ENCODE data around the gene SLC44A5.

SLC44A5 gene

GRCh38 chr1:75588779-75589475 lies 22.0 kb downstream of the SLC44A5 start:
- no peak for DNase-seq

DNA sequence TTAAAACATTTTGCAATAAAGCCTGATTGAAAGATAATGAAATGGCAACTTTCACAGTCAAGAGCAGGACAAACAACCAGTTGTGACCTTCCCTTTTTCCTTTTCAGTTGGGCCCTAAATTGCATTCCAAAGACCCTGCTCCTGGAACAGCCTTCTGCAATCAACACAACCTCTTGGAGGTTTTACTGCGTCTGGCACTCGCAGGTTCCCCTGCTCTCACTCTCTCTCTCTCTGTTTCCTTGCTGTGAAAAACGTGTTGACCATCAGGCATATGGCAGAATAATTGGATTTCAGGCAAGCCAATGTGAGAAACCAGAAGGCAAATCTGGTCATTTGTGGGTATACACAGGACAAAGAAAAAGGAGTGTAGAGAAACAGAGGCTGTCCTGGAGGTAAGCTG lies 23.2 kb downstream of the SLC44A5 start:
- DNase-seq: no peak

DNA sequence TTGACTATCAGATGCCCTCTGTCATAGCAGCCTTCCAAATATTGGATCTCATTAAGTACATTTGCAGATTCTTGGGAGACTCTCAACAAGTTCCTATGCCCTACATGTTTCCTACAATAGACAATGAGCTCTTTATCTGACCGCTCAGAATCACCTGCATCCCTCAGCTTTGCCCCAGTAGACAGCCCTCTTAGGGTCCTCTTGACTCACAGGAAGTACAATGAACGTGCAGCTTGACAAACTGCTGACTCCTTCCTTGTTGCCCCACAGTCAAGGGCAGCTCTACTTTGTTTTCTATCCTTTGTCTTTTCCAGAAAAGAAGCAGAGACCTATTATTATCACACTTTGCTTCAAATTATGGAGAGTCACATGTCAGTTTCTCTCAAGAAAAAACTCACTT lies 27.6 kb downstream of the SLC44A5 start:
- no peak for DNase-seq

DNA sequence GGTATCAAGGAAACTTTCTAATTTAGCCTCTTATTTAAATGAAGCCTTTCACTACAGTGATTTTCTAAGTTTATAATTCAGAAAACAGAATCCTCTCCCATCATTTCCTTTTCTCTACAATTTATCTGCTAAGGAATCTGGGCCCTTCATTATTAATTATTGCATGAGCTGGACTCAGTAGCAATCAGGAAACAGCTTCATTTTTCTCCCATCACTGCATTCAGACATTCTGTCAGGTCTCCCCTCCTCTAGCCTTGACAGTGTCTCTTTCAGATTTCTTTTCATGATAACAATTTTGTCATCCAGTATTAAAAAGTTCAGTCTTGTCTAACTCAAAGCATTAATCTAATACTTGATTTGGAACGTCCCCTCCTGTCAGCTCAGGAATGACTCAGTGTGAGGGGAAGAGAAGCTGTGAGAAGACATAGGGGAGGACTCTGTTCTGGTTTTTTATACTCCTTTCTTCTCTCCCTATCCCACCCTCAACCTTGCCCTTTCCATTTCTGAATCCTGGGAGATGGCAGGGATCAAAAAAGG lies 28.1 kb downstream of the SLC44A5 start:
- no peak for DNase-seq

- DNase-seq: no peak
Observed at GRCh38 chr1:75579046-75579445, 31.9 kb downstream of the SLC44A5 start.

DNA sequence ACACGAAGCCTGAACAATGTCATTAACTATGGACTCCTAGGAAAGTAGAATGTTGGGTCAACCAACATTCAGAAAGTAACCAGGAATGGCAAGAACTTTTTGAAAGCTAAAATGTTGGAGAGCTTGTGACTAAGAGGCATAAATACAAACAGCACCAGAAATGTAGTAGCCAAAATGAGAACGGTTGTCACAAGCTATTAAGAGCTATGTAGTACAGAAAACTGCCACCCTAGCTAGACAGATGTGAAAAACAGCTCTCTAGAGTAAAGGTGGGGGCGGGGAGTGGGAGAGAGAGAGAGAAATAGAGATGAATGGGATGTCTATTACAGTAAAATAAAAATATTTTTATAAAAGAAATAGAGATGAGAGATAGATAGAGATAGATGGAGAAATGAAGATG lies 35.1 kb downstream of the SLC44A5 start:
- no peak for DNase-seq

- DNase-seq: no peak
Observed at GRCh38 chr1:75567191-75567590, 43.7 kb downstream of the SLC44A5 start.

DNA sequence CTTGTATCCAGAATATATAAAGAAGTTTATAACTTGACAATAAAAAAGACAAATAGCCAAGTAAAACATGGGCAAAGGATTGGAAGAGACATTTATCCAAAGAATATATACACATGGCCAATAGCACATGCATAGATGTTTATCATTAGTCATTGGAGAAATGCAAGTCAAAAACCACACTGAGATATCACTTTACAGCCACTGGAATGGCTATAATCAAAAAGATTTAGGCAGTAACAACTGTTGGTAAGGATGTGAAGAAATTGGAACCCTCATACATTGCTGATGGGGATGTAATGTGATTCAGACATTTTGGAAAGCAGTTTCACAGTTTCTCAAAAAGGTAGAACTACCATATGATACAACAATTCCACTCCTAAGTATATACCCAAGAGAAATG lies 51.1 kb downstream of the SLC44A5 start:
- no peak for DNase-seq

DNA sequence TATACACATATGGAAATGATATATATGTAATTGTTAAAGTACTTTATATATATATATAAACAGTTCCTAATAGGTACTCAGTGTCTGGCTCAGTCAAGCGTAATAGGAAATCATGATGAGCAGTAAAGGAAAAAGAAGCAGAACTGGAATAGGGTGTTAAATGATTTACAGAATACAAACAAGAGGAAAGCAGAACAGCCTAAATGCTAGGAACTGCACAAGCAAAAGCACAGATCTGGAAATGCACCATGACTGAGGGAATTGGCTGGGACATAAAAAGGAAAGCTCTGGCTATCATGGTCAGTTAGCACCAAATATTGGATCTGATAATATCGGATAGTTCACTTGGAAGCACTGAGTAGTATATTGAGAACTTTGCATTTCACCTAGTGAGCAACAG lies 51.8 kb downstream of the SLC44A5 start:
- no peak for DNase-seq

DNA sequence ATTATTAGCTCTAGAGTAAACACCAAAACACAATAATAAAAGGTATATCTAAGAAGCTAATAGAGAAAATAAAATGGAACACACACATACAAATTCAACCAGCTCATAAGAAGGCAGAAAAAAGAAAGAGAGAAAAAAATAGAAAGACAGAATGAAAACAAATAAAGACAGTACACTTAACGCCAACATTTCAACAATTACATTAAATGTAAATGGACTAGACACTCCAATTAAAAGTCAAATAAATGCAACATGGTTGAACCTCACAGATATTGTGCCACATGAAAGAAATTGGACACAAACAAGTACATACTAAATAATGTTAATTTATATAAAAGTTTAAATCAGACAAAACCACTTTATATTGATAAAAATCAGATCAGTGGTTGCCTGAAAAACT lies 56.0 kb downstream of the SLC44A5 start:
- no peak for DNase-seq

GRCh38 chr1:75554181-75554580 lies 56.7 kb downstream of the SLC44A5 start:
- no peak for DNase-seq

DNA sequence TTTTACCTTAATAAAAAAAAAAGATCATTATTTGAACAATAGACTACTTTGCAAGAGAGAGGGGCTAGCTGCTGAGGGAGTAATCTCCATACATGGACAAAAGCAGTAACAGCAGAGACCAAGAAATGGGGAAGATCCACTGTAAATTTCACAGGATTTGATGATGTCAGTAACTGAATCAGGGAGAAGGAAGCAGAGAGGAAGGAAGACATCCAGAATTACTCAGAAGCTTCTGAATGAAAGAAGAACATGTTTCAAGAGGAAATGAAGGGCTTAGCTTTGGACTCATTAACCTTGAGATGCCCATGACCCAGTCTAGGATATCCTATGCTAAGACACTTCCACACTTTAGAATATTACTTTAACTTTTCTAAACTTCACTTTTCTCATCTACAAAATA lies 60.4 kb downstream of the SLC44A5 start:
- no peak for DNase-seq

DNA sequence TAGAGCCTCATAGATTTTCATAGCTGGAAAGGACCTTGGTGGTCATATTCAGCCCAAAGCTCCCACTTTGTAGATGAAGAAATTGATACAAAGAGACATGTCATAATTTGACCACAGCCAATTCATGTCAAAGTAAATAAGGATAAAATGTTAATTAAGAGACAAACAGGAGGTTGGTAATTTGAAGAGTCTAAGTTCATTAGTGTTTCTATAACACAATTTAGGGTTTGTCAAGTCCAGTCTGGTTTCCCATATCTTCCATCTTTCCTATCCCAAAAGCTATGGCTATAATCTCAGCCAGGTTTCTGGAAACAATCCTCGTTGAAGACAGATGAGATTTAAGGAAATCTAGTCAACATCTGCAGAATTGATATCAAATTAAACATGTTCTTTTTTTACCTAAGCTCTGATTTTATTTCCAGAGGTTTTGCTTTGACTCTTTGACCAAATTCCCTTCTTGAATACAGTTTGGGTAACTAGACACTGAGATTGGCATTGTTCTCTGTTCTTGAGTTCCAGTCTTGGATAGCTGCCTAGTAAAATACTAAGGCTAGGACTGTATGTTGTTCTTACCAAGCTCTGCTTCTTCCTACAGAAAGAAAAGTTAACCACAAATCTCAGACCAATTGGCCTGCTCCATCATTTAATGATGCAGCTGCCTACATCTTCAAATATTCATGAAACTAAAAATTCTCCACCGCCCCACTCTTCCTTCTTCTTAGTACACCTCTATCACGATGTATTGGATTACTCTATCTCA lies 62.0 kb downstream of the SLC44A5 start:
- DNase-seq: no peak

DNA sequence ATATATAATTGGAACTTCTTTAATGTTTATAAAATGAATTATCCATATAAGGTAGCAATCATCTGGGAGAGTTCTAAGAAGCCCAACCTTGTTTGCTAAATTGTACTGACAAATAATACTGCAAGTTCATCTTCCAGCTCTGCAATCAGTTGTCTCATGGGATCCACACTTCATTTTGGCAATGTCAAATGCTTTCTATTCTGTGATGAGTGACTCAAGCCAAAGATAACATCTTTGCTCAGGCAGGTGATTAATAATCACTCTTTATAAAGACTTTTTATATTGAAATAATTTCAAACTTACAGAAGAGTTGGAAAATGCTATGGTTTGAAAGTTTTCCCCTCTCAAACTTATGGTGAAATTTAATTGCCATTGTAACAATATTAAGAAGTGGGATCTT lies 67.2 kb downstream of the SLC44A5 start:
- no peak for DNase-seq

- no peak for DNase-seq
Observed at GRCh38 chr1:75542818-75543570, 67.9 kb downstream of the SLC44A5 start.

GRCh38 chr1:75539230-75540116 lies 71.4 kb downstream of the SLC44A5 start:
- no peak for DNase-seq

GRCh38 chr1:75533085-75533484 lies 77.8 kb downstream of the SLC44A5 start:
- no peak for DNase-seq

- no peak for DNase-seq
Observed at GRCh38 chr1:75531570-75531969, 79.3 kb downstream of the SLC44A5 start.

GRCh38 chr1:75529488-75529887 lies 81.4 kb downstream of the SLC44A5 start:
- DNase-seq: no peak

GRCh38 chr1:75528001-75528400 lies 82.9 kb downstream of the SLC44A5 start:
- DNase-seq: no peak

- no peak for DNase-seq
Observed at GRCh38 chr1:75522389-75522788, 88.5 kb downstream of the SLC44A5 start.

DNA sequence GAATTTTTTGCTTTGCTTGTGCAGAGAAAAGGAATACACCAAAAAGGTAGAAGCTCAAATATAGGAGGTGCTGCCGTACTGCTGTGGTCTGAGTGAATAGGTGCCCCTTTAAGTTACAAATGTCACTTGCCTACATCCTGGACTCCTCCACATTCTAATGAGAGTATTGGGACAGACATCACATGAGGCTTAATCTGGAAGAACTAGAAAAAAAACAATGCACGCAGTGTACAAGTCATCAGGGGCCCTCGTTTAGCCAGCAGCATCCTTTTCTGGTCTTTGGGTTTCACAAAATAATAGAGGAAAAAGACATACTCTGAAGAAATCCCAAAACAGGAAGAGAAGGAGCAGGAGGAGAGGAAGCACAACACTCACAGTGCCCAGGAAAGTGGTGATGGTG lies 89.3 kb downstream of the SLC44A5 start:
- no peak for DNase-seq

All from GOT3 (cell line).